ENCODE results near the gene DUSP15.

Gene DUSP15

GRCh38 chr20:31853481-31853880 is 16.8 kb downstream of the DUSP15 start:
- no peaks in the 10 kb centered on the region for H3K79me1 ChIP-seq (replicated peaks; ENCODE audit: low read length, poor library complexity, severe bottlenecking)
- H3K4me2 ChIP-seq (ENCODE audit: low read length, poor library complexity, severe bottlenecking), result no peak overlapping the region
- H2BK120ac ChIP-seq (ENCODE audit: low read depth, low read length), result no peak overlapping the region
- H3K36me3 ChIP-seq (ENCODE audit: control insufficient read depth in 1 of 2, insufficient read depth in 2 of 2, low read depth in 1 of 2, low read length in 2 of 2), result no peaks in the 10 kb centered on the region
- H3K27ac ChIP-seq (ENCODE audit: low read length, poor library complexity, severe bottlenecking), result no peak overlapping the region
- no peaks in the 10 kb centered on the region for H3K9me3 ChIP-seq (ENCODE audit: control insufficient read depth, low read length)
- WGBS, result 72% methylated on average over 5 of the region's 7 CpGs
- H3K4ac ChIP-seq (ENCODE audit: low read depth in 1 of 2, low read length in 2 of 2), result no peak overlapping the region
- no peaks in the 10 kb centered on the region for H3K4me1 ChIP-seq (ENCODE audit: control insufficient read depth, insufficient read depth, low read depth, low read length)
- no peak overlapping the region for H2BK12ac ChIP-seq (ENCODE audit: low read length in 2 of 2)
- H2AK5ac ChIP-seq (ENCODE audit: low read length, severe bottlenecking), result no peak overlapping the region
- H3K18ac ChIP-seq (ENCODE audit: low read depth in 1 of 2, low read length in 2 of 2), result no peak overlapping the region
- H2AFZ ChIP-seq (ENCODE audit: low read depth, low read length), result no peak overlapping the region
- no peak for DNase-seq
- no peak overlapping the region for H4K91ac ChIP-seq (ENCODE audit: low read length)
- H4K8ac ChIP-seq (ENCODE audit: low read length), result no peak overlapping the region
- H3K4me3 ChIP-seq (ENCODE audit: insufficient read depth in 1 of 2, low read depth in 1 of 2, low read length in 2 of 2), result no peak overlapping the region
- peaks cover 83 to 88% of the 10 kb centered on the region in 2 experiments for H3K27me3 ChIP-seq (ENCODE audit: control insufficient read depth in 1 of 2, insufficient read depth in 1 of 2, low read length in 2 of 2)
- no peak overlapping the region for H2BK15ac ChIP-seq (ENCODE audit: low read depth, poor library complexity, severe bottlenecking)
- no peak overlapping the region for H3K23ac ChIP-seq (ENCODE audit: low read length in 2 of 2)
- H3K14ac ChIP-seq (ENCODE audit: low read length in 2 of 2), result no peak overlapping the region
- H2BK5ac ChIP-seq (ENCODE audit: low read depth, low read length, poor library complexity, severe bottlenecking), result no peak overlapping the region
- no peak overlapping the region for H3K9ac ChIP-seq (ENCODE audit: low read length)

DNA sequence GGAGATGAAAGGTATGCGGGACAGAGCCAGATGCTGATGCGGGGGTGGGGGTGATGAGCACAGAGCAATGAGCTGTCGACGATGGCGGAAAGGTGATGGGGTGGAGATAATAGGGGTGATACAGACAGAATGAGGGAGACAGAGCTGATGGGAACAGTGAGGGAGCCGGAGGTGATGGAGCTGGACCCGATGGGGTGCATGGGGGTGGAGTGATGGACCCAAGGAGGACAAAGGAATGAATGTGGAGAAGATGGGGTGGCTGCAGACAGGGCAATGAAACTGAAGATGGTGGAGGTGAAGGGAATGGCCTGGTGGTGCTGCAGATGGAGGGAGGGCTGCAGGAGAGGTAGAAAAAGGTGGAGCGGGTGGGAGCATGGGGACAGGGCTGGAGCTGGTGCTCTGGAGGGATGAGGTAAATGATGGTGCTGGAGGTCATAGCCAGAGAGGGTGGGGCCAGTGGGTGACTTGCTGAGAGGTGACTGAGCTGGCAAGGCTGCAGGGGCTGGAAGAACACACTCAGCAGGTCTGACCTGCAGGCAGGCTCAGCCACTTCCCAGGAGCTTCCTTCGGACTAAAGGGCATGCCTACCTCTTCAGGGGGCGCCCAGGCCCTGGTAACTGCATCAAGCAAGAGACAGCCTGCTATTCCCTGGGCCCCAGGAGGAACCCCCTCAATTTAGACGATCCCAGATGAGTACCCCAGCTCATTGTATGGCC is 18.9 kb downstream of the DUSP15 start:
- DNase-seq, result no peak
- Histone ChIP-seq H3K9ac (ENCODE audit: low read length) (no peak overlapping the region), H3K14ac (ENCODE audit: low read length in 2 of 2) (no peak overlapping the region), H4K91ac (ENCODE audit: low read length) (no peak overlapping the region), H3K27ac (ENCODE audit: low read length, poor library complexity, severe bottlenecking) (no peak overlapping the region), H2BK15ac (ENCODE audit: low read depth, poor library complexity, severe bottlenecking) (no peak overlapping the region), H3K36me3 (ENCODE audit: control insufficient read depth in 1 of 2, insufficient read depth in 2 of 2, low read depth in 1 of 2, low read length in 2 of 2) (no peaks in the 10 kb centered on the region), H3K4ac (ENCODE audit: low read depth in 1 of 2, low read length in 2 of 2) (no peak overlapping the region), H3K23ac (ENCODE audit: low read length in 2 of 2) (no peak overlapping the region), H3K79me1 (replicated peaks; ENCODE audit: low read length, poor library complexity, severe bottlenecking) (no peaks in the 10 kb centered on the region), H2BK12ac (ENCODE audit: low read length in 2 of 2) (no peak overlapping the region), H3K4me3 (ENCODE audit: insufficient read depth in 1 of 2, low read depth in 1 of 2, low read length in 2 of 2) (no peak overlapping the region), H3K4me2 (ENCODE audit: low read length, poor library complexity, severe bottlenecking) (no peak overlapping the region), H3K18ac (ENCODE audit: low read depth in 1 of 2, low read length in 2 of 2) (no peak overlapping the region), H3K27me3 (ENCODE audit: control insufficient read depth in 1 of 2, insufficient read depth in 1 of 2, low read length in 2 of 2) (peaks cover 83 to 86% of the 10 kb centered on the region in 2 experiments), H3K4me1 (ENCODE audit: control insufficient read depth, insufficient read depth, low read depth, low read length) (peaks cover under 1% of the 10 kb centered on the region), H2AK5ac (ENCODE audit: low read length, severe bottlenecking) (no peak overlapping the region), H2BK120ac (ENCODE audit: low read depth, low read length) (no peak overlapping the region), H2AFZ (ENCODE audit: low read depth, low read length) (no peak overlapping the region), H2BK5ac (ENCODE audit: low read depth, low read length, poor library complexity, severe bottlenecking) (no peak overlapping the region), H4K8ac (ENCODE audit: low read length) (no peak overlapping the region), H3K9me3 (ENCODE audit: control insufficient read depth, low read length) (no peaks in the 10 kb centered on the region)
- 64% methylated on average over 11 of the region's 11 CpGs for WGBS

GRCh38 chr20:31849306-31849930 is 20.9 kb downstream of the DUSP15 start:
- no peak overlapping the region for H4K91ac ChIP-seq (ENCODE audit: low read length)
- no peak overlapping the region for H3K4ac ChIP-seq (ENCODE audit: low read depth in 1 of 2, low read length in 2 of 2)
- H3K4me2 ChIP-seq (ENCODE audit: low read length, poor library complexity, severe bottlenecking), result no peak overlapping the region
- H3K79me1 ChIP-seq (replicated peaks; ENCODE audit: low read length, poor library complexity, severe bottlenecking), result no peaks in the 10 kb centered on the region
- no peak for DNase-seq
- no peak overlapping the region for H2BK5ac ChIP-seq (ENCODE audit: low read depth, low read length, poor library complexity, severe bottlenecking)
- no peak overlapping the region for H2BK120ac ChIP-seq (ENCODE audit: low read depth, low read length)
- H3K27me3 ChIP-seq (ENCODE audit: control insufficient read depth in 1 of 2, insufficient read depth in 1 of 2, low read length in 2 of 2), result peaks cover 66 to 78% of the 10 kb centered on the region in 2 experiments
- H3K9ac ChIP-seq (ENCODE audit: low read length), result no peak overlapping the region
- no peak overlapping the region for H4K8ac ChIP-seq (ENCODE audit: low read length)
- no peak overlapping the region for H3K27ac ChIP-seq (ENCODE audit: low read length, poor library complexity, severe bottlenecking)
- H2AK5ac ChIP-seq (ENCODE audit: low read length, severe bottlenecking), result no peak overlapping the region
- H3K14ac ChIP-seq (ENCODE audit: low read length in 2 of 2), result no peak overlapping the region
- H3K4me1 ChIP-seq (ENCODE audit: control insufficient read depth, insufficient read depth, low read depth, low read length), result peaks cover 18% of the 10 kb centered on the region
- H2AFZ ChIP-seq (ENCODE audit: low read depth, low read length), result no peak overlapping the region
- no peak overlapping the region for H2BK12ac ChIP-seq (ENCODE audit: low read length in 2 of 2)
- 39% methylated on average over 37 of the region's 45 CpGs for WGBS
- no peak overlapping the region for H2BK15ac ChIP-seq (ENCODE audit: low read depth, poor library complexity, severe bottlenecking)
- H3K9me3 ChIP-seq (ENCODE audit: control insufficient read depth, low read length), result no peaks in the 10 kb centered on the region
- H3K36me3 ChIP-seq (ENCODE audit: control insufficient read depth in 1 of 2, insufficient read depth in 2 of 2, low read depth in 1 of 2, low read length in 2 of 2), result peaks cover 0 to 3% of the 10 kb centered on the region in 2 experiments
- H3K4me3 ChIP-seq (ENCODE audit: insufficient read depth in 1 of 2, low read depth in 1 of 2, low read length in 2 of 2), result no peak overlapping the region
- no peak overlapping the region for H3K23ac ChIP-seq (ENCODE audit: low read length in 2 of 2)
- H3K18ac ChIP-seq (ENCODE audit: low read depth in 1 of 2, low read length in 2 of 2), result no peak overlapping the region

- Histone ChIP-seq H3K4ac (ENCODE audit: low read depth in 1 of 2, low read length in 2 of 2) (no peak overlapping the region), H3K4me3 (ENCODE audit: insufficient read depth in 1 of 2, low read depth in 1 of 2, low read length in 2 of 2) (no peak overlapping the region), H4K91ac (ENCODE audit: low read length) (no peak overlapping the region), H3K4me1 (ENCODE audit: control insufficient read depth, insufficient read depth, low read depth, low read length) (peaks cover 28% of the 10 kb centered on the region), H3K9ac (ENCODE audit: low read length) (no peak overlapping the region), H2BK120ac (ENCODE audit: low read depth, low read length) (no peak overlapping the region), H2AFZ (ENCODE audit: low read depth, low read length) (no peak overlapping the region), H3K27me3 (ENCODE audit: control insufficient read depth in 1 of 2, insufficient read depth in 1 of 2, low read length in 2 of 2) (peaks cover 56 to 79% of the 10 kb centered on the region in 2 experiments), H3K79me1 (replicated peaks; ENCODE audit: low read length, poor library complexity, severe bottlenecking) (no peaks in the 10 kb centered on the region), H3K36me3 (ENCODE audit: control insufficient read depth in 1 of 2, insufficient read depth in 2 of 2, low read depth in 1 of 2, low read length in 2 of 2) (peaks cover 0 to 3% of the 10 kb centered on the region in 2 experiments), H4K8ac (ENCODE audit: low read length) (no peak overlapping the region), H3K18ac (ENCODE audit: low read depth in 1 of 2, low read length in 2 of 2) (no peak overlapping the region), H3K23ac (ENCODE audit: low read length in 2 of 2) (no peak overlapping the region), H2BK12ac (ENCODE audit: low read length in 2 of 2) (no peak overlapping the region), H3K9me3 (ENCODE audit: control insufficient read depth, low read length) (no peaks in the 10 kb centered on the region), H3K4me2 (ENCODE audit: low read length, poor library complexity, severe bottlenecking) (no peak overlapping the region), H3K27ac (ENCODE audit: low read length, poor library complexity, severe bottlenecking) (no peak overlapping the region), H2BK5ac (ENCODE audit: low read depth, low read length, poor library complexity, severe bottlenecking) (no peak overlapping the region), H3K14ac (ENCODE audit: low read length in 2 of 2) (no peak overlapping the region), H2AK5ac (ENCODE audit: low read length, severe bottlenecking) (no peak overlapping the region), H2BK15ac (ENCODE audit: low read depth, poor library complexity, severe bottlenecking) (no peak overlapping the region)
- 88% methylated on average over 27 of the region's 32 CpGs for WGBS
- no peak for DNase-seq
Observed at GRCh38 chr20:31848088-31848999, 22.0 kb downstream of the DUSP15 start.

Data from mesenchymal stem cell (in vitro differentiated cells and primary cell).